Activated gamma-delta T cell (primary cell): Measurements from ENCODE around the gene CAPN1.
A peak's percentile ranks its signal among the peaks of the same experiment; 100 is the strongest.
"Not testable (repeated sequence)": the region's sequence is repeated elsewhere in the genome, so short reads cannot be mapped to it uniquely, and the experiment has no call there.

Experiments used
- DNase-seq: peaks from one replicate; lab custom pipeline; 2025; lab: John Stamatoyannopoulos, UW

The CAPN1 gene

DNA sequence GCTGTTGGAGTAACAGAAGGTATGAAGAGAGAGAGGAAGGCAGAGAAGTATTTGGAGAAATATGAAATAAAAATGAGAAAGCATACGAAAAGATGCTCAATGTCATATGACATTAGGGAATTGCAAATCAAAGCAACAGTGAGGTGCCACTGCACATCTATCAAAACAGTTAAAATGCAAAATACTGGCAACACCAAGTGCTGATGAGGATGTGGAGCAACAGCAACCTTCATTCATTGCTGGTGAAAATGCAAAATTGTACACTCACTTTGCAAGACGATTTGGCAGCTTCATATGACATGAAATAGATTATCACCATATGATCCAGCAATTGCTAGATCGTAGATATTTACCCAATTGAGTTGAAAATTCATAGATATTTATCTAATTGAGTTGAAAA, 21.1 kb upstream of the CAPN1 start:
- no peak for DNase-seq

- no peak for DNase-seq
Measured at GRCh38 chr11:65163684-65164083, 18.0 kb upstream of the CAPN1 start.

DNA sequence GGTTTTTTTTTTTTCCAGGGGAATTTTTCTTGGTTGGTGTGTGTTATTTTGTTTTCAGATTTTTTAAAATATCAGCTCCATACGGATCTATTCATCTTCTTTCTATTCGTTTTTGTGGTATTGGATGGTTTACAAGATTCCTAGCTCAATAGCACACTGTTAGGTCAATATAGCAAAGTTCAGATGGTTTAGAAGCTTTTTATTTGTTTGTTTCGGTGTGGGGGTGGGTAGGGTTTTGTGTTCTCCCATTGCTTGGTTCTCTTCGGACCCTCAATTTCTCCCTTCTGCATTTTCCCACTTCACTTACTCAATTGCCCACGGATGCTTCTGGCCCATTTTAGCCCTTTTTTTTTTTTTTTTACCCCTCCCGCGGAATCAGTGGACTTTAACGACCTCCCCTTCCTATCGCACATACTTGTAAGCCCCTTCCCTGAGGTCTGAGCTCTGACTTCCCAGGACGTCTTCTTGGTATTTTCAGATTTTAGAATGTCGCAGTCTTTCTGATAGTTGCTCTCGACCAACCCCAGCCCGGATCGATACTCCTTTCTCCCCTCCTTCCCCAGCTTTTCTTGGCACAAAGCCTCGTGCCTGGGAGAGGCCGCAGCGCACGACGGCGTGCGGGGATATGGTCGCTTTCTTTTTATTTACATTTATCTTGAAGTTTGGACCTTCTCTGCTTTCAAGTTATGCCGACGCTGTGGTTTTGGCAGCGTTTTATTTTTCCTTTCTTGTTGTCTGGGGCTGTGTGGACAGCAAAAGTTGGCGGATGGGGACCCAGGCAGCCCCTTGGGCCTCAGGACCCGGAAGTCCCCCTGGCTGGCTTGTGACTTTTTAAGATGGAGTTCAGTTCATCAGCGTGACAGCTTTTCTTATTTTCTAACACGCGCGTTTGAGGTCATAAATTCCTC, 16.1 kb upstream of the CAPN1 start:
- no peak for DNase-seq

GRCh38 chr11:65166893-65167292, 14.8 kb upstream of the CAPN1 start:
- DNase-seq = no peak

DNA sequence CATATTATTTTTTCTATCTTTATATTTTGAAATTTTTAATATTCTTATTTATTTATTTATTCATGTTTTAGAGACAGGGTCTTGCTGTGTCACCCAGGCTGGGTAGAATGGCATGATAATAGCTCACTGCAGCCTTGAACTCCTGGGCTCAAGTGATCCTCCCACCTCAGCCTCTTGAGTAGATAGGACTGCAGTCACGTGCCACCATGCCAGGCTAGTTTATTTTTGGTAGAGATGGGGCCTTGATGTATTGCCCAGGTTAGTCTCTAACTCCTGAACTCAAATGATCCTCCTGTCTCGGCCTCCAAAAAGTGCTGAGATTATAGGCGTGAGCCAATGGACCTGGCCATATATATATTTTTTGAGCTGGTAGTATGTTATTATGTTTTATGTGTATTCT, 14.1 kb upstream of the CAPN1 start:
- no peak for DNase-seq

GRCh38 chr11:65169164-65169641, 12.5 kb upstream of the CAPN1 start:
- DNase-seq = no peak

- no peak for DNase-seq
Measured at GRCh38 chr11:65170058-65170534, 11.6 kb upstream of the CAPN1 start, which contains the start of gene SPDYC. Gene SPDYC (plus strand): TSS chr11:65170233. CDS start chr11:65171358, 1,125 bp downstream.

DNA sequence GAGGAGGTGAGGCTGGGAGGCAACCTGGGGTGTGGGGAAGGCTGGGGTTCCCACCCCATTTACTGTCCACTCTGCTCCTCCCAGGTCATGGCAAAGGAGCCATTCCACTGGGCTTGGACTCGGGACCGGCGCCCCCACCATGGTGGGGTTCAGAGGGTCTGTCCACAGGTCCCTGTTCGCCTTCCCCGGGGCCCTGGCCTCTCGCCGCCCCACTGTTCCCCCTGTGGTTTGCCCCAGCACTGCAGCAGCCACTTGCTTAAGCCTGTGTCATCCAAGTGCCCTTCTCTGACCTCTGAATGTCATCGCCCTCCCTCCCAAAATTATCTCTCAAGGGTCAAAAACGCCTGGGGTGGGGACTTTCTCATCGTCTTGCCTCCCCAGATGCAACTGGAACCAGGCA, 9.1 kb upstream of the CAPN1 start:
- no peak for DNase-seq

DNA sequence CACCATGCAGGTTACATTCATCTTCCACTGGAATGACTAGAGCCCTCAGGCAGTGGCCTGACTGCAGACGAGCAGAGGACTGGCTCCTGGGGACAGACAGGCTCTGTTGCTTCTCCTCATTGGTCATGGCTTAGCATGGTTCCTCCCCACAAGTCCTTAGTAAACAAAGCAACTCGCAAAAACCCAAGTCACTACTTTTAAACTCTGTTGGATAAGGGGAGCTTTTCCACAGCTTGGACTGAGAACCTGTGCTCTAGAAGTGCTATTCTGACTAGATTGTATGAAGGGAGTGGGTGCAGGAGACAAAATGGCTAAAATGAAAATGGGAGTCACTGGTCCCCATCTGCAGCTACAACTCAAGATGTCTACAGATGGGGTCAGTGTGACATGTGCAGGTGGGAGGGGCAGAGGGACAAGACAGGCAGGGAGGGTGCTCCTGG, 7.1 kb upstream of the CAPN1 start:
- DNase-seq = not testable (repeated sequence)

DNA sequence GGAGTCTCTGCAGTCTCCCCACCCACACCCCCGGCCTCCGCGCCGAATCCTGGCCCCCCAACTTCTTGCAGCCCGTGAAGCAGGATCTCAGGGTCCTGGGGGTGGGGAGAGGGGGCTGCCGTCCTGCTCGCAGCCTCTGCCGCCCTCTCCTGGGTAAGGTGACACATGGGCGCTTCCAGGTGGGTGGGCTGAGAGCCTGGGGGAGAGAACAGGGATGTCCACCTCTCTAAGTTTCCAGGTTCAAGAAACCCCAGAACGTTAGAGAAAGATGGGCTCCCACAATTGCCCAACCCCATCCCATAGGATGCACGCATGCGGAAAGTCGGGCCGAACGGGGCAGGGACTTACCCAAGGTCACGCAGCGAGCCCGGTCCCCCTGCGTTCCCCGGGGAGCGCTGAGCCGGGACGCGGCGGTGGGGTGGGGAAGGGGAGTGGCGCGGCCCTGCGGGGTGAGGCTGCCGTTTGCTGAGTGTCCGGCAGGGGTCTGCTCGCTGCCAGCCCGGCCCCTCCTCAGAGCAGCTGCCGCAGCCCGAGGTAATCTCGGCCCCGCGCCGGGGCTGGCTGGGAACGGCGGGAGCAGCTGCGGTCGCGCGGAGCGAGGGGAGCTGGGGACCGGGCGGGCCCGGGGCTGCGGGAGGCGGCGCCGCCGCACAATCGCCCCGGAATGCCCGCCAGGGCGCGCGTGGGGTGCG, 705 bp upstream of the CAPN1 start:
- peak; percentile 36 for DNase-seq

DNA sequence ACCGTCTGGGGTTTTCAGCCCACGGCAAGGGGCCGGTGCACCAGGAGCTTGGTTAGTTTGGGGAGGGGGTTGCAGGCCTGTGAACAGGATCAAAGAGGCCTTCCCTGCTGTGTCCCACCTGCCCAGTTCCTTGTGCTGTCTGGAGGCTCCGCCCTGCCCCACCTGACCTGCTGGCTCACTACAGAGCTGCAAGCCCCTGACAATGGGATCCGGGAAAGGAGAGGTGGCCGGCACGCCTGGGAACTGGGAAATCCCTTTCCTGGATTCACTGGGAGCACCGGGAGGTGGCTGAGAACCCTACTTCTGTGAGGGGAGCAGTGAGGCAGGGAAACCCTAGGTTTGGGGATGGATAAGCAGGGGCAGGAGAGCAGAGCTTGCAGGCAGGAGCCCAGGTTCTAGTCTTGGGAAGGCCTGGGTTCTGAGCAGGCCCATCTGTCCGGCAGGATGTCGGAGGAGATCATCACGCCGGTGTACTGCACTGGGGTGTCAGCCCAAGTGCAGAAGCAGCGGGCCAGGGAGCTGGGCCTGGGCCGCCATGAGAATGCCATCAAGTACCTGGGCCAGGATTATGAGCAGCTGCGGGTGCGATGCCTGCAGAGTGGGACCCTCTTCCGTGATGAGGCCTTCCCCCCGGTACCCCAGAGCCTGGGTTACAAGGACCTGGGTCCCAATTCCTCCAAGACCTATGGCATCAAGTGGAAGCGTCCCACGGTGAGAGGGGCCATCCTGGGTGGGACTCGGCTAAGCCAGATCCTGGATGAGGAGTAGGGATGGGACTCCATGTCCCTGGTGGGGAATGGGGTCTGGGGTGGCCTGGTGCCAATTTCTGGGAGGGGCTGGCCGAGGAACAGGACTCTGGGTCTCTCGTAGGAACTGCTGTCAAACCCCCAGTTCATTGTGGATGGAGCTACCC, 786 bp downstream of the CAPN1 start:
- no peak for DNase-seq

GRCh38 chr11:65183201-65183891, 1.6 kb downstream of the CAPN1 start:
- DNase-seq = no peak

DNA sequence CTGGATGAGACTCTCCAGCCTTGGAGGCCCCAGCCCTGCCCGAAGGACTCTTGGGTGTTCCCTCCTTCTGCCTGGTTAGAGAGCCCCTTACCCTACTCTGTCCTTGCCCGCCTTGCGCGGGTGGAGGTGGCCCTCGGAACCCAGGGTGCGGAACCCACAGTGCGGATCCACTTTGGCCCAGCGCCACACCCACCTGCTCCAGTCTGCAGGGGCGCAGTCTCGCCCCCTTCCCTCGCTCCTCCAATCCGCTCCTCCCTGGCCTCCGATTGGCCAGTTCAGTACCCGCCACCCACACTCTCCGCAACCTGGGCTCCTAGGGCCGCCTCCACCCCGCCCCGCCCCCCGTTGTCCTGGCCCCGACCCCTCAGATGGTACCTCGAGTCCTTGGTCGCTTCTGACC, 2.4 kb downstream of the CAPN1 start:
- no peak for DNase-seq

DNA sequence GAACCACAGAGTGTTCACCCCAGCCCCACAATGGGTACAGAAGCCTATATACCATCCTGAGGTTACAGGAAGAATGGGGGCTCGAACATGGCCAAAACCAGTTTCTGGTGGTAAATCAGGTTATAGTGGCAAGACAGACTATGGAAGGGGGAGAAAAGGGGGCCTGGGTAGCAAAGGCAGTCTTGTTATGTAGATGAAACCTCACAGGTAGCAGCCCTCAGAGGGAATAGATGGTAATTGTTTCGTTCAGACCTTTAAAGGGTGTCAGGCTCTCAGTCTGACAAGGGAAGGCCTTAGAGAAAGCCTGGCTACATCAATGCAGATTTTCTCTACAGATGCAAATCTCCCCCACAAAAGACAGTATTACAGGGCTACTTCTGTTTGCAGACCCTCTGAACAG, 3.4 kb downstream of the CAPN1 start:
- no peak for DNase-seq

- no peak for DNase-seq
Measured at GRCh38 chr11:65185869-65186341, 4.2 kb downstream of the CAPN1 start.

GRCh38 chr11:65186701-65187100, 5.0 kb downstream of the CAPN1 start:
- no peak for DNase-seq

GRCh38 chr11:65187146-65187675, 5.5 kb downstream of the CAPN1 start:
- no peak for DNase-seq

- DNase-seq = no peak
Measured at GRCh38 chr11:65187971-65188461, 6.3 kb downstream of the CAPN1 start.

DNA sequence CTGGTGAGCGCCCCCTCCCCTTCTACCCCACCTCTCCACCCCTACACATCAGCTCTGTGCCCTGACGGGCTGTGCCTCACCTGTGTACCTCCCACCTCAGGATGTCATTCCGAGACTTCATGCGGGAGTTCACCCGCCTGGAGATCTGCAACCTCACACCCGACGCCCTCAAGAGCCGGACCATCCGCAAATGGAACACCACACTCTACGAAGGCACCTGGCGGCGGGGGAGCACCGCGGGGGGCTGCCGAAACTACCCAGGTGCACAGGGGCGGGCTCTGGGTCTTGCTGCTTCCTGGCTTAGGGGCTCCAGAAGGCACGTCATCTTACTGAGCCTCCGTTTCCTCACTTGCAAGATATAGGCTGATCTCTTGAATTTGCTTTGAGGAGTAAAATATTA, 6.8 kb downstream of the CAPN1 start:
- DNase-seq = no peak

DNA sequence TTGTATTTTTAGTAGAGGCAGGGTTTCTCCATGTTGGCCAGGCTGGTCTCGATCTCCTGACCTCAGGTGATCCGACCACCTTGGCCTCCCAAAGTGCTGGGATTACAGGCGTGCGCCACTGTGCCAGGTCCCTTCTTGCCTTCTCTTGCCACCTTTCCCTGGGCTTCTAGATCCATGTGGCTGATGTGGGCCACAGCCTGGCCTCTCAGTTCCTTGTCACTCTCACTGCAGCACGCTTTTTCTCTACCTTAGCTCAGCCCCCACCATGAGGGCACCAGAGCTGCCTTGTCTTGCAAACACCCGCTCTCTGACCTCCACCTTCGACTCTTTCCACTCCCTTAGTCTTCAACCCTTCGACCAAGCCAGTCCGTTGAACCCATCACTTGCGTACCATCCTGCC, 7.5 kb downstream of the CAPN1 start:
- no peak for DNase-seq

DNA sequence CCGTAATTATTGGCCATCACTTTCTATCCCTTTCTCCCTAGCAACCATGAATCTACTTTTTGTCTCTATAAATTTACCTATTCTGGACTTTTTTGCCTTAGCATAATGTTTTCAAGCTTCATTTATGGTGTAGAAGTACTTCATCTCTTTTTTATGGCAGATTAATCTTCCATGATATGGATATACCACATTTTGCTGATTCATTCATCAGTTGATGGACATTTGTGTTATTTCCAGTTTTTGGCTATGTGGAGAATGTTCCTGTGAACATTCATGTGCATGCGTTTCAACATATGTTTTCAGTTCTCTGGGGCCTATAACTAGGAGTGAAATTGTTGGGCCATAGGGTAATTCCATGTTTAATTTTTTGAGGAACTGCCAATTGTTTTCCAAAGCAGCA, 12.8 kb downstream of the CAPN1 start:
- DNase-seq = no peak
